ENCODE data around the gene SREK1. TPM values are rescaled to one million over a fixed set of nuclear protein-coding genes. Genes with fewer than 3 reads are reported as not detected.

The SREK1 gene
- polyA plus RNA-seq, 2 of the 4 experiments (the other 2 are of a cell fraction), result 47.6 to 87.1 TPM

GRCh38 chr5:66232706-66233445 is 88.8 kb downstream of the SREK1 start:
- 70% methylated on average over 12 of the region's 12 CpGs for WGBS (ENCODE audit: missing lambda C conversion rate)
- TF ChIP-seq POLR2A (IDR thresholded peaks at IDR 0.05; ENCODE audit: low read length) (no peak), ESRRA (IDR thresholded peaks at IDR 0.05; ENCODE audit: borderline replicate concordance, low read length) (no peak), RAD21 (conservative IDR thresholded peaks at IDR 0.05 in 1 of 2, IDR thresholded peaks at IDR 0.05 in 1 of 2) (no peak), HEYL (CRISPR knock-in tag; IDR thresholded peaks at IDR 0.05) (no peak), POLR2AphosphoS2 (conservative IDR thresholded peaks at IDR 0.05; ENCODE audit: low read length) (no peak), JUN (IDR thresholded peaks at IDR 0.05) (no peak), RCOR1 (IDR thresholded peaks at IDR 0.05; ENCODE audit: low read depth, low read length) (no peak), EP300 (IDR thresholded peaks at IDR 0.05) (no peak), PBX3 (IDR thresholded peaks at IDR 0.05) (no peak), ZSCAN20 (CRISPR knock-in tag; IDR thresholded peaks at IDR 0.05) (no peak), MAFK (IDR thresholded peaks at IDR 0.05; ENCODE audit: partially characterized antibody) (no peak), CBX2 (IDR thresholded peaks at IDR 0.05; ENCODE audit: borderline replicate concordance, low read depth) (no peak), NFE2L2 (conservative IDR thresholded peaks at IDR 0.05; ENCODE audit: low read length) (no peak), BCL3 (IDR thresholded peaks at IDR 0.05) (no peak)
- TF ChIP-seq, protein P1, sequence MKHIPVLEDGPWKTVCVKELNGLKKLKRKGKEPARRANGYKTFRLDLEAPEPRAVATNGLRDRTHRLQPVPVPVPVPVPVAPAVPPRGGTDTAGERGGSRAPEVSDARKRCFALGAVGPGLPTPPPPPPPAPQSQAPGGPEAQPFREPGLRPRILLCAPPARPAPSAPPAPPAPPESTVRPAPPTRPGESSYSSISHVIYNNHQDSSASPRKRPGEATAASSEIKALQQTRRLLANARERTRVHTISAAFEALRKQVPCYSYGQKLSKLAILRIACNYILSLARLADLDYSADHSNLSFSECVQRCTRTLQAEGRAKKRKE (CRISPR knock-in tag; IDR thresholded peaks at IDR 0.05; ENCODE audit: low read depth), result no peak
- CTCF ChIA-PET, result interaction anchor here (0.7 to 1.4 kb wide), 5 partner anchors 9 to 525 kb away, joined by 3 to 5 read pairs (median 4); no protein-coding TSS in a partner anchor
- Histone ChIP-seq H3K27ac (no peak overlapping the region), H3K4me1 (no peaks in the 10 kb centered on the region), H3K4me3 (no peak overlapping the region), H3K4me2 (no peak overlapping the region), H3K9me3 (no peaks in the 10 kb centered on the region)
- POLR2A ChIA-PET, result no interaction called here
- FAIRE-seq (no peak), DNase-seq (ENCODE audit: low read depth in 1 of 2, low spot score in 1 of 2) (no peak), ATAC-seq (no peak)

Other genes with a start within 250 kb of the SREK1 start
- 45.3 and 57.7 TPM in 2 replicates for gene ERBIN, start 217.7 kb upstream of the SREK1 start, polyA plus RNA-seq (2011; rRNA removed)
- gene ERBIN, start 217.7 kb upstream of the SREK1 start, polyA plus RNA-seq (2017; fragmentation: RNase III; extraction: RNeasy Plus Mini Kit Qiagen cat#74134 plus additional on column Dnase treatment), result 24.3 to 25.6 TPM (median 25.6 TPM) in 3 replicates